Ramos (cell line): ENCODE measurements around the gene TRAPPC12.
"Not testable (repeated sequence)": the region's sequence is repeated elsewhere in the genome, so short reads cannot be mapped to it uniquely, and the experiment has no call there.

Experiments used
- in situ Hi-C: fragments of 300-500 bp; cut with MboI; formaldehyde crosslinking; loops from one replicate; pipeline ENCODE4 v1.14.3; 2022; ENCODE audit warnings: low sequenced_read_pairs; ENCODE audit not compliant: unreplicated experiment

The TRAPPC12 gene

DNA sequence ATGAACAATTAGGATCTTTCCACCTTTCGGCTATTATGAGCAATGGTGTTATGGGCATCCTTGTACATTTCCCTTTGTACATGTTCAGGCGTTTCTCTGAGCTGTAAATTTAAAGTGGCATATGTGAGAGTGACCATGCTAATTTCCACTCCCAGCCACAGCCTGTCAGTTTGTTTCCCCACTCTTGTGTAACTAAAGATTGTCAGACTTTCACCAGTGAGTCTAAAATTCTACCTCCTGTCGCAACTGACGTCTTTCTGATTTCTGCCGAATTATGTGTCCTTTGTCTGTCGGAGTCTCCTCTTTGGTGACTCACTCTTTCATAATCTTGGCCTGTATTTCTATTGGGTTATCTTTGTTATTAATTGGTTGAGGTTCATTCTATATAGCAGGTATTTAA, 50.7 kb downstream of the TRAPPC12 start:
- in situ Hi-C loops, result no loop called here

DNA sequence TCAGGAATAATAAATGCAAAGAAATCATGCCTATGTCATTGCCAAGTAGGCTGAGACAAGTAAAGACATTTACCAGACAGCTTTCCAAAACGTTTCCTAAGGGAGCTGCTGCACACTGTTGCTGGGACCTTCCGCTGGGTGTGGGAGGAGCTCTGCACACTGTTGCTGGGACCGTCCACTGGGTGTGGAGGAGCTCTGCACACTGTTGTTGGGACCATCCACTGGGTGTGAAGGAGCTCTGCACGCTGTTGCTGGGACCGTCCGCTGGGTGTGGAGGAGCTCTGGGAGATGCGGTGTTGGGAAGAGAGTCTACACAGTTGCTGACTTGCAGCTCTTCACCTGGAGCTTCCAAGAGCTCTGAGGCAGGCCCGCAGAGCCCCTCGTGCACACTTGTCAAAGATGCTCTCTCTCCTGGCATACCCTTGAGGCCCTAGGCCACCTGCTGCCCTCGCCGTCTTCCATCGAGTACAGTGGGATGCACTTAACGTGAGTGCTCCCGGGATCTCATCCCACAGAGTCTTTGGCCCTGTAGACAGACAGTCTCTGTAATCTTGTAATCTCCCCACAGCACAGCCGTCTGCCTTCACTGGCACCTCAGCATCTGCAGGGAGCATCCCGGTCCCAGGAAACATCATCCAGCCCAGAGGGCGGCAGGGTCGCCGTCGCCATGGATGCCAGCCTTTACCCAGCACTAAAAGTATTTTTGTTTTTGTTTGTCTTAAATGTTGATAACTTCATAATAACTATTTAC, 51.4 kb downstream of the TRAPPC12 start:
- in situ Hi-C loops, result no loop called here

DNA sequence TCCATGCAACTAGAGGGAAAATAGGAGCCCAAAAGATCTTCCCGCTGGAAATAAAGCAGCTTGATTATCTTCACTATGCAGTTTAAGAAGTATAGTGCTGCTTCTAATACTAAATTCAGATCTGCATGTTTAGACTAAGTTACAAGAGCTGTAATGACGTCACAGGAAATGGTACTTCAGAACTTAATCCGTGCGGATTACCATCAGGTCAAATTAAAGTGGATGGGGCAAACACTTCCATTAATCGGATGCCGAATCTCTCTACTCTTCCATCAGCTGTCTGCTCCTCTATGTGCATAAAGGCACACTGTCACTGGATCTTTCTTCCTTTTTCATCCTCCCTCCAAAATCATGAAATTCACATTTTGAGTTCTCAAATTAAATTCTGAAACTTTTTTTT, 52.6 kb downstream of the TRAPPC12 start:
- in situ Hi-C loops, result no loop called here

DNA sequence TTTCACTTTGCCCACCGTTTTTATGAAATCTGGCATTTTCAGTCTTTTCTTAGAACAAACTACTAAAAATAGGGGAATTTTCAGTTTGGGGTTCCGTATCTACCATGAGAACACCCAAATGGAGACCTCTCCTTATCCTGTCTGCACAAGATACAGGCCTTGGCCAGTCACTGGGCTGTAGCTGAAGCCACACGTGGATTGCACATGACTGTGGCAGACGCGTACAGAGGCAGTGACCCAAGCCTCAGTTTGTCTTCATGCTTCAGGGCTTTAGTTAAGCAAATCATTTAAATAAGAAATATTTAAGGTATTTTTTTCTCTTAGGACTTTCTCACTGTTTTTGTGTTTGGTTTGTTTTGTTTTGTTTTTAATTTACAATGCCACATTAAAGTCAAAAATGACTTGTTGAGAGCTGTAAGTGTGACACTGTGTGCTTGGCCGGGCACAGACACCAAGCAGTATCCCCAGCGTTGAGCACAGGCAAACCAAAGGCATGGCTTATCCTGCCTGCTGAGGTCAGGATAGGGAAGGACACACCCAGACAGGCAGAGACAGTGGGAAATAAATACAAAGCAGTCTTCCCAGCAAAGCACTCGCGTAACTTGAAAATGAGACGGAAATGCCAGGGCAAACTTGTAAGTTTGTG, 53.3 kb downstream of the TRAPPC12 start:
- in situ Hi-C loops, result no loop called here

DNA sequence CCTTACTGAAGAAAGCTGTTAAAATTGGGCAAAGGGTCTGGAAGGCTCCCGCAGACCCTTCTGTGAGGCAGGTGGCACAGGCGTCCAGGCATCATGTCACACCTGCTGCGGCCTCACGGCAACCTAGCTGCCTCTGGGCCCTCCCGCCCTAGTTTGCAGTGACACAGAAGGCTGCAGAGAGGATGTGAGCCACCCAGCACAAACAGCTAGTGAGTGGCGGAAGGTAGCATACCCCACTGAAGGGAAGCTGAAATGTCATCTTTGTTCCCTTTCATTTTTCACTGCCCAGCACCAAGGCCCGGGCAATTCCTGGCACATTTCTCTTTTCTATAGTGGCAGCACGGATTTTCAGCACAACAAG, 53.8 kb downstream of the TRAPPC12 start:
- in situ Hi-C loops, result no loop called here

DNA sequence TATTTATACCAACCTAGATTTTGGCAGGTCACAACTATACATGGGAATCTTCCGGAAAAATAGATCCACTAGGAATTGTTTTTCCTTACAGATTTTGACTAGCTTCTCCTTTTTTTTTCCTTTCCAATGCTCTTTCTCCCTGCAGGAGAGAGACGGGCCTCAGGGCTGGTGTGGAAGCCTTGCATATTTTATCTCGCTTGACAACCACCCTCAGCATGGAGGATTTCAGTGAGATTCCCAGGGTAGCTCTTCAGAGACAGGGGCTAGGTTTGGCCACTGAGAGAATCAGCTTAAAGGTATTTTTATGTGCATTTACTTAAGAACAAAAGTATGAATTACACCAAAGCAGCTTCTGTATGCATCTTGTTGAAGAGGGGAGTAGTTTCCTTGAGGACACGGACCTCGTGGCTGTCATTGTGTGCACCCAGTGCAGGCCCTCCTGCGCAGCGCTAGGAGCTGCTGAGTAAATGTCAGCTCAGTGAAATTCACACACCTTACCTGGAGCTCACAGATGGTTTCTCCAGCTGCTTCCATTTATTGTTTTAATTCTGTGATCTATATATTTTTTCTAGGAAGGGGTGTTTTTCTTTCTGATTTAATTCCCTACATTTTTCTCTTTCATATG, 54.4 kb downstream of the TRAPPC12 start:
- in situ Hi-C loops, result no loop called here

DNA sequence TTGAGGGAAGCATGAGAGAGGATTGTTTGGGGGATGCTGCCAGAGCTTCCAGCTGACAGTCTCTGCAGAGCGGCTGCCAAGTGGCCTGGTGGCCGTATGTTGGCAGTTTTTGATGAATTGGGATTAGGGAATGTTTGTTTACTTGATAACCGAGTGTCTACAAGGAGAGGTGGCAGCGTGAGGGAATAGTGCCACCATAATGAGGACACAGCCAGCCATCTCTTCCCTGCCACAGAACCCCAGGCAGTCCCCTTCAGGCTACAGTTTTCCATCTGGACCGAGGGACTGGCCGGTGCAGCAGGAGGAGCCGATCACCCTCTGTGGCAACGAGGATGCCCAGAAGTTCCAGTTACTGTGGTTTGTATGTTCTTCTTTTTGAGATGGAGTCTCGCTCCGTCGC, 55.2 kb downstream of the TRAPPC12 start:
- in situ Hi-C loops, result no loop called here

DNA sequence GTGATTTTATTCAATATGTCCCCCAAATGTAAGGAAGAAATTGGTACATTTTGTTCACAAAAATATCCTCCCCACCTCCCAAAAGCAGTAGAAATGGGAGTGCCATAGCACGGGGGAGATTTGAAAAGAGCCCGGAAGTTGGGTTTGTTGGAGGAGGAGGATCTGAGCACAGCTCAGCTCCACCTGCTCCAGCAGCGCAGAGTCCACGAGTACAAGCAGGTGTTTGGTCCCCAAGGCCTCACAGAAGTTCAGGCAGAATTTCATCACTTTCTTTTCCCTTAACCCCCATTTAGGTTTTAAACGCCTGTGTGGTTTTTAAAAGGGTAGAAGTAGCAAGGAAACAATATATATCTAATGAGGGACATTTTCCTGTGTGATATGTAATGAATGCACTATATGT, 56.0 kb downstream of the TRAPPC12 start:
- in situ Hi-C loops, result no loop called here

DNA sequence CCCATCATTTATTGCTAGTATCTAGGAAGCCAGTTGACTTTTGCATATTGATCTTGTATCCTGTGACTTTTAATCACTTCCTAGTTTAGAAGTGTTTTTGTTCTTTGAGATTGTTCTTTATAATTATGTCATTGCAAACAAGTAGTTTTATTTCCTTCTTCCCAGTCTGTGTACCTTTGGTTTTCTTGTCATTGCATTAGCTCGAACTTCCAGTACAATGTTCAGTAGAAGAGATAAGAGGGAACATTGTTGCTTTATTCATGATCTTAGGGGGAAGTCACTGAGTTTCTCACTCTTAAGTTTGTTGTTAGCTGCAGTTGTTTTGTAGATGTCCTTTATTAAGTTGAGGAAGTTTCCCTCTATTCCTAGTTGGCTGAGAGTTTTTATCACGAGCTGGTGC, 61.0 kb downstream of the TRAPPC12 start:
- in situ Hi-C loops, result no loop called here

DNA sequence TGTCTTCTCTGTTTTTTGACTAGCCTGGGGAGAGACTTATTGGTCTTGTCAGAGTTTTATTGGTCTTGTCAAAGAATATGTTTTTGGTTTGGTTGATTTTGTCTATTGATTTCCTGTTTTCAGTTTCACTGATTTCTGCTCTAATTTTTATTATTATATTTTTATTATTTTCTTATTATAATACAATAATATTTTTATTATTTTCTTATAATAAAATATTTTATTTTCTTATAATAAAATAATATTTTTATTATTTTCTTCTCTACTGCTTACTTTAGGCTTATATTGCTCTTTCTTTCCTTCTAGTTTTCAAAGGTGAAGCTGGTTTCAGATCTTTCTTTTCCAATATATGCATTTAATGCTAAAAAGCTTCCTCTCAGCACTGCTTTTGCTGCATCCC, 62.0 kb downstream of the TRAPPC12 start:
- in situ Hi-C loops, result no loop called here

DNA sequence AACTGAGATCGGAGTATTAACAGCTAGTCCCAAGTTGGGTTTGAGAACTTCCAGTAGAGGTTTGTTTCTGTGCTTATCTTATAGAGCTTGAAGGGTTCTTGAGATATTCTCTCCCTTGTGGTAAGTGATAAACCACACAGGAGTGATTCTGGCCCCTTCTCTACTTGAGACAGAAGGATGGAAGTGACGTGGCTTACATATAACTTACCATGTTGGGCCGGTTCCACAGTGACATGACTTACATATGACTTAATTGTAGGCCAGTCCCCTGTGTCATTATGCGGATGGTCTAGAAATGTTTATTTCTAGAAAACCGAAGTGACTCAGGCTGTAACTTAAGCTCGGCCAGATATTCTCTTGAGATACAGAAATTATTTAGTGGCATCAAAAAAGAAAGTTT, 62.7 kb downstream of the TRAPPC12 start:
- in situ Hi-C loops, result no loop called here

DNA sequence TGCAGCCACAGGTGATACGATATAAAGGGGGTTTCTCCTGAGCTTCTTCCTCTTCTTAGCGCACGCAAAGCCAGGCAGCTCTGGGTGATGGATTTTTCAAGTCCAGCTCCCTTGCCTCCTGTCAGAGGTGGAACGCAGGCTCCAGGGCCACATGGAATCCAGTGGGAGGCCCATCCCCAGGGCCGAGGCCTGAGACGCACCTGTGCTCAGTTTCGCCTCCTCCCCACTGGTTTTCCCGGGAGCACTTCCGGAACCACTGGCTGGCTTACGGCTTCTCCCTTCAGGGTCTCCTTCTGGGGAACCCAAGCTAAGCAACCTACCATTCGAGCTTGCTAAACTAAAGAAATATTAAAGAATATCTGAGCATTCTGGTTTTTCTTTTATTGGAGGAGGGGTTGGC, 63.6 kb downstream of the TRAPPC12 start:
- in situ Hi-C loops, result no loop called here

DNA sequence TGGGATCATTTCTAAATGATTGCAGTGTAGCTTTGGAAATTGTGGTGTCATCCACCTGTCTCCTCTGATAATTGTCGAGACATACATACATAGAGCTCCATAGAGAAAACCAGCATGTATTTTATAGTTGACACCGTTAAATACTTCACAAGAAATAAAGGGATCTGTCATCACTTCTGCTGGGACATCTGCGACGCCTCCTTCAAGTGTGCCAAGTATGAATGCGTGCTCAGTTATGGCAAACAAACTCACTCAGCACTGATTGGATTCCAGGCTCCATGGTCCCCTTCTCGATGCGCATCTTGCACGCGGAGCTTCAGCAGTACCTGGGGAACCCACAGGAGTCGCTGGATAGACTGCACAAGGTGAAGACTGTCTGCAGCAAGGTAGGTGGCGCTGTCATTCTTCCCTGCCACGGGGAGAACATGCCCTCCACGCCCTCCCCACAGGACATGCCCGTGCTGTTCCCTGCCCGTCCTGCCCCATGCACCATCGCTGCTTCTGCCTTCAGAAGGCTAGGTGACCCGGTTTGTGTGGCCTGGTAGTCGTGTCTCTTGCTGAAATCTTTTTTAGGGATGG, 64.1 kb downstream of the TRAPPC12 start:
- in situ Hi-C loops, result no loop called here

DNA sequence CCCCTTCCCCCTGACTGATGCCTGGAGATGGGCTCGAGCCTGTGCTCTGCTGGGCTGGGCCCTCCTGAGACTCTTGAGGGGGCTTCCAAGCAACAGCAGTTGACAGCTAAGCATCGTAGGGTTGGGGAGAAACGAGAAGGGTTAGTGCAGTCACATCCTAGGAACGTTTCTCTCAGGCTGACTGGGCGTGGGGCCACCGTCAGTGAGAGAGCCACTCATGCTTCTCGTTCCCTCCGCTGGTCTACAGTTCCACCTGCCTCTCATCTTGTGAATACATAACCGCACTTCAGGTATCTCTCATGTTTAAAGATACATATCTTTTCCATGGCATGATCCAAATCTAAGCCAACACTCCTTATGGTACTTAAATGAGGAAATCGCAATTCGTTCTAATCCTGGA, 66.4 kb downstream of the TRAPPC12 start:
- in situ Hi-C loops, result no loop called here

DNA sequence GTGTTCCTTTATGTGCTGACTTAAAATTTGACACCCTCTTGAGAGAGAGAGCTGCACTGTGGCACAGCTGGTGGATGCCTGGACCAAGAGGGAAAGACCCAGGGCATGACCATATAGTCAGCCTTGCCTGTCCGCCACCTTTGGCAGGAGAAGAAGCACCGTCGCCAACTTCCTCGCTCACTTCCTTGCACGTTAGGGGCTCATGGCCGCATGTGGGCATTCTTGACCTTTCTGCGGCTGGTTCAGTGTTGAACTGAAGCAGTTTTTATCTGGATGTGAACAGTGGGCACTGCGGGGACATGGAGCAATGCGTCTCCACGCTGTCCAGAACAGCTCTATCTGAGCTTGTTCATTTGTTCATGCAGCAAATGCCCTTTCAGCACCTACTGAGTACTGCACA, 66.9 kb downstream of the TRAPPC12 start:
- in situ Hi-C loops, result no loop called here

DNA sequence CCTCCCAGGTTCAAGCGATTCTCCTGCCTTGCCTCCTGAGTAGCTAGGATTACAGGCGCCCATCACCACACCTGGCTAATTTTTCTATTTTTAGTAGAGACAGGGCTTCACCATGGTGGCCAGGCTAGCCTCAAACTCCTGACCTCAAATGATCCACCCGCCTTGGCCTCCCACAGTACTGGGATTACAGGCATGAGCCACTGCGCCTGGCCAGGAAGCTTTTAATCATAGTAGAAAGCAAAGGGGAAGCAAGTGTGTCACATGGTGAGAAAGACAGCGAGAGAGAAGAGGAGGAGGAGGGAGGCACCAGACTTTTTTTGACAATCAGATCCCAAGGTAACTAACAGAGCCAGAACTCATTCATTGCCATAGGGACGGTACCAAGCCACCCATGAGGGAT, 67.7 kb downstream of the TRAPPC12 start:
- in situ Hi-C loops, result not testable (repeated sequence)

DNA sequence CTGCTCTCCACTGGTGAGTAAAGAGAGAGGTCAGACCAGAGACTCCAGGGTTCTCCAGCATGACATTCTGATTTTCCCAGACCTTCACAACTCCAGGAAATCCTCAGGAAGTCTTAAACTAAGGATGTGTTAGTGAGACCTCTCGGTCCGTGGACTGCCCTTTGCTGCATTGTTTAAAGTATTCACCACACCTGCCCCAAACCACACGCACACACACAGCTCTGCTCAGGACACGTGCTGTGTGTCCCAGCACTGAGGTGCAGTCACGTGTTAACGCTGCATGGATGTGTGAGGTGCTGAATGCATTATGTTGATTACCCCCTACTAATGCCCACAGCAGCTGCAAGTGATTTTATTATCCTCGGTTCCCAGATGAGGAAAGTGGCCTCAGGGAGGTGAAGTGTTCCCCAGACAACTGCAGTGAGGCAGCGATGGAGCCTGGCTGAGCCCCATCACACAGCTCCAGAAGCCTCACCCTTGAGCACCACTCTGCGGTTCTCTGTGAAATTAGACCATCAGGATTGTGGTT, 68.4 kb downstream of the TRAPPC12 start:
- in situ Hi-C loops, result no loop called here

DNA sequence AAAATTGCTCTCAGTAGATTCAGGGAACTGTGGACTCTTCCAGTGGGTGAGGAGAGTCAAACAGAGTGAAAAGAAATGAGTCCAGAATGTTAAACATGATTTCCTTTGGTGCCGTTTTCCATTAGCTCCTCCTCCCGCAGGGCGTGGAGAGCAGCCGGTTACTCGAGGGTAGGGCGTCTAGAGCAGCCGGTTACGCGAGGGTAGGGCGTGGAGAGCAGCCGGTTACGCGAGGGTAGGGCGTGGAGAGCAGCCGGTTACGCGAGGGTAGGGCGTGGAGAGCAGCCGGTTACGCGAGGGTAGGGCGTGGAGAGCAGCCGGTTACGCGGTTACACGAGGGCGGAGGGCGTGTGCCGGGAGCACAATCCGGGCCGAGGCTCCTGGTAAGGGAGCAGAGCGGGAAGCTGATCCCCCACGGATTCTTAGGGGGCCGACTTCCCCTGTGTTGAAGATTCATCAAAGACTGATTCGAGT, 69.0 kb downstream of the TRAPPC12 start:
- in situ Hi-C loops, result not testable (repeated sequence)

DNA sequence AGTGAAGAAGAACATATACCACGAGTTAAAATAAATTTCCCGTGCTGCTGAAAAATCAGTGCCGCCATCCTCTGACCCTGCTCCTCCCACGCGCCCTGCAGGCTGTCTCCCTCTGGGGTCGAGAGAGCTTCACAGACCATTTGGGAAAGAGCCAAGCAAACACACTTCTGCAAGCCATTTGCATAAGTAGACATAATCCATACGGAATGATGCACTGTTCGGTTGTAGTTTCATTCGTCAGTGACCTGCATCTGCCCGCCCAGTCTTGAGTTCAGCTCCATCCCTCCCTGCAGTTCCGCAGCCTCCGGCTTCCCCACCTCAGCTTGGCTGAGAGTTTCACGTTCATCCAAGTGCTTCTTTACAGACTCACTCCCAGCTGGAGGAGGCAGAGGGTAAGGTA, 69.6 kb downstream of the TRAPPC12 start:
- in situ Hi-C loops, result no loop called here

DNA sequence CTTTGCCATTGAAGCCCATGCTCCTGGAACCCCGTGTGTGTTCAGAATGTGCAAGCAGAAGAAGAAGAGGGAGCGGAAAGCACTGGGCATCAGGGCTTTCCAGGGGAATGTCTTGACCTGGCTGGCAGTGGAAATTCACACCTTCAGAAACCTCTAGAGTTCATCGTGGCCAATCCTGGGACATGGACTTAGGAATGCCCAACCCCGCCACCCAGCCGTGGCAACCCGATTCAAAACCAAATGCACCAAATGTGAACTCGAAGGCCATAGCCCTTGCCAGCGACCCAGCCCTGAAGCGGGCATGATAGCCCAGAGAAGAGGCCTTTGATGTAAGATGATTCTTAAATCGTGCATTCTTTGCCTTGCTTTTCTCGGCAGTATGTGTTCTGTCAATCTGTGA, 70.4 kb downstream of the TRAPPC12 start:
- in situ Hi-C loops, result no loop called here

DNA sequence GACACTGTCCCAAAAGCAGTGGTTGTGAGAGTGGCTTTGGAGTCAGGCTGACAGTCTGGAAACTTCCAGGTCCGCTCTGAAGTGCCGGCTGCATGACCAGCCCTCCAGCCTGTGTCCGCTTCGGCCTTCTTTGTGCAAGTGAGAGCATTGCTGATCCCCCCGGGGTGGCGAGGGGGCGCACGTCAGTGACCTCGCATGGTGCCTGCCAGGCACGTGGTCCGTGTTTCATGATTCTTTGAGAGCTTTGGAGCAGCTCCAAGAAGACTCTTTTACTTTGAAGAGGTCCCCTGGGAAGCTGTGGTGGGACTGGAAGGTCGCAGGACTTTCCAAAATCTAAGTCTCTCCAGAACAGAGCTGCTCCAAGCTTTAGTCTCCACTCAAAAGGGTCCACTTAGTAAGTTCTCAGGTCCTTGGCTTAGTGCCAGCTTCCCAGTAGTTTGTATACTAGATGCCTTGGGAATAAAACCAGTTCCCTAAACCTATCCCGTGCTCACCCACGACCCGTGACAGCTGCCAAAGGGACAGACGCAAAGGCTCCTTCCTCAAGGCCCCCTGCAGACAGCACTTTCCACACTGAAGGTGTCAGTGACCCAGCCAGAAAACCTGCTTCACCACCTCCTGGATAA, 71.0 kb downstream of the TRAPPC12 start:
- in situ Hi-C loops, result no loop called here
